Sigmoid colon (tissue), 7 donors: Measurements from ENCODE around the gene URGCP. TPM values are rescaled to one million over a fixed set of nuclear protein-coding genes. Genes with fewer than 3 reads are reported as not detected.

Experiments used
- DNase-seq: peaks from one replicate; pipeline ENCODE4 v3.0.0-alpha.2; 2019
- H3K27ac ChIP-seq, 4 donors: fragments of 200-600 bp; sonication (generic); one replicate each; pipeline ENCODE4 v1.5.1; 2016 to 2019; ENCODE audit warnings: mild to moderate bottlenecking in 1 of 4
- H3K27me3 ChIP-seq, 3 donors: fragments of 200-600 bp; sonication (generic); one replicate each; pipeline ENCODE4 v1.5.1; 2019; ENCODE audit warnings: mild to moderate bottlenecking in 1 of 3
- H3K36me3 ChIP-seq, 4 donors: fragments of 200-600 bp; sonication (generic); one replicate each; pipeline ENCODE4 v1.5.1; 2016 to 2019
- H3K4me1 ChIP-seq, 4 donors: fragments of 200-600 bp; sonication (generic); one replicate each; pipeline ENCODE4 v1.5.1; 2017 to 2019
- H3K4me3 ChIP-seq, 4 donors: fragments of 200-600 bp; sonication (generic); one replicate each; pipeline ENCODE4 v1.5.1; 2017 to 2019; ENCODE audit warnings: mild to moderate bottlenecking in 2 of 4, moderate library complexity in 1 of 4
- H3K9me3 ChIP-seq, 4 donors: fragments of 200-600 bp in 3 of 4; sonication (generic) in 3 of 4; one replicate each; pipeline versions ENCODE4 v1.5.1 to v1.6.1; 2013 to 2019
- EP300 ChIP-seq, 4 donors: sonication (generic); formaldehyde crosslinking; IDR thresholded peaks; one replicate each; pipeline ENCODE4 v1.6.1; 2017; ENCODE audit warnings: antibody characterized with exemption in 4 of 4
- POLR2A ChIP-seq, 2 donors: fragments of 450-650 bp; IDR thresholded peaks; one replicate each; pipeline ENCODE4 v1.6.1; 2016; ENCODE audit warnings: antibody characterized with exemption in 2 of 2, mild to moderate bottlenecking in 2 of 2, moderate library complexity in 2 of 2
- POLR2AphosphoS5 ChIP-seq, 4 donors: sonication (generic); formaldehyde crosslinking; IDR thresholded peaks; one replicate each; pipeline ENCODE4 v1.6.1; 2017; ENCODE audit warnings: antibody characterized with exemption in 4 of 4
- WGBS, 2 donors: extraction: QIAGEN DNeasy Blood & Tissue Kit; methylation state at CpG; one replicate each; pipeline ENCODE4 v1.1.7; 2013; 5-methylcytosine and 5-hydroxymethylcytosine counted together
- intact Hi-C: fragments of 100-400 bp; cut with DNase I; formaldehyde crosslinking; loops from one replicate; pipeline ENCODE4 v1.15.1; 2023
- polyA plus RNA-seq, 3 donors: library from polyadenylated mRNA; stranded (reverse); fragments of 200-250 nt; gene quantifications; one replicate each; pipeline ENCODE4 v1.2.3, GENCODE V29; 2013
- total RNA-seq, 4 donors: library from RNA; depleted of rRNA; stranded (reverse); fragments of >200 nt; gene quantifications; one replicate each; pipeline ENCODE4 v1.1.0, GENCODE V29; 2016
- TF ChIP-seq, protein P1 (sequence below), 4 experiments: fragments of 450-650 bp in 3 of 4; fragments of 200-600 bp in 1 of 4; IDR thresholded peaks; one replicate each; pipeline ENCODE4 v1.5.1; 2016 to 2019; ENCODE audit warnings: antibody characterized with exemption in 4 of 4, mild to moderate bottlenecking in 3 of 4, moderate library complexity in 2 of 4
- donor health status: healthy with polysubstance abuse.
- donor health status: Bipolar disorder and iron deficiency.
- donor health status: healthy.

The URGCP gene
- total and polyA plus RNA-seq, 7 donors = 18.0 to 32.7 (median 21.5) TPM

DNA sequence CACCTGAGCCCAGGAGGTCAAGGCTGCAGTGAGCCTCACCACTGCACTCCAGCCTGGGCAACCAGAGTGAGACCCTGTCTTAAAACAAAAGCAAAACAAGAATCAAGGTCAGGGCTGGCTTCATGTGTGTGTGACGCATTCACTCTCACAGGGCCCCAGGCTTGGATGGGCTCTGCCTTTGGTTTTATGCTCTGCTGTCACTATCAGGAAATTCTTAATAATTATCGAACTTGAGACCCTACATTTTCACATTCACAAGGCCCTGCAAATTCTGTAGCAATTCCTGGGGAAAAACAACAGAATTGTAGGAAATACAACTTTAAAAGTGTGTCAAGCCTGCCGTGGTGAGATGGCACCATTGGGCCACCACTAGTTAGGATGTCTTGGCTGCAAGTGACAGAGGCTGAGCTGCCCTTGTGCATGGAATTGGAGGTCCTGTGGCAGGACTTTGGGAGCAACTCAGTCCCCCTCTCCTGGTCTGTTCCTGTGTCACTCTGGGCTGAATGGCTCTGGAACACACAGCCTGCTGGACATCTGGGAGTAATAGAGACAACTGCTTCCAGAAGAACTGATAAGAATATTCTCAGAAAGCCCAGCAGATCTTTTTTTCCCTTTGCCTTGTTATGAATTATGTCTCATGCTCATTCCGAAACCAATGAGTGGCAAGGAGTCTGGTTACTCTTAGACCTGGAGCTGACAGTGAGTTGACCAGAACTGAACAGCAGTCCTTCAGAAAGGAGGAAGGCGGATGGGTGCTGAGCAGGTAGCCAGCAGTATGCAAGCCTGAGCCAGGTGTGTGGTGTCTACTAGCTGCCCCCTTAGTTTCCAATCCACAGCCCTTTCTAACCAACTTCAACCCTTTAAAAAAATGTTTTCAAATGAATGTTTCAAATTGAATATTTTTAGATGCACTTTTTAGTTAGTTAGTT, 23.4 kb upstream of the URGCP start:
- peaks cover 0 to 18% (median 12%) of the 10 kb centered on the region in 4 donors for H3K4me1 ChIP-seq
- no peaks in the 10 kb centered on the region for H3K27me3 ChIP-seq
- no peaks in the 10 kb centered on the region for H3K9me3 ChIP-seq
- intact Hi-C loops = loop anchor here (5.0 kb wide), 1 partner anchor 193 kb away; the partner anchor contains the start of gene POLD2
- 95 to 96% methylated on average over 5 of the region's 5 CpGs for WGBS, 2 donors
- no peak for TF ChIP-seq POLR2A (IDR thresholded peaks at IDR 0.05)
- TF ChIP-seq, protein P1, sequence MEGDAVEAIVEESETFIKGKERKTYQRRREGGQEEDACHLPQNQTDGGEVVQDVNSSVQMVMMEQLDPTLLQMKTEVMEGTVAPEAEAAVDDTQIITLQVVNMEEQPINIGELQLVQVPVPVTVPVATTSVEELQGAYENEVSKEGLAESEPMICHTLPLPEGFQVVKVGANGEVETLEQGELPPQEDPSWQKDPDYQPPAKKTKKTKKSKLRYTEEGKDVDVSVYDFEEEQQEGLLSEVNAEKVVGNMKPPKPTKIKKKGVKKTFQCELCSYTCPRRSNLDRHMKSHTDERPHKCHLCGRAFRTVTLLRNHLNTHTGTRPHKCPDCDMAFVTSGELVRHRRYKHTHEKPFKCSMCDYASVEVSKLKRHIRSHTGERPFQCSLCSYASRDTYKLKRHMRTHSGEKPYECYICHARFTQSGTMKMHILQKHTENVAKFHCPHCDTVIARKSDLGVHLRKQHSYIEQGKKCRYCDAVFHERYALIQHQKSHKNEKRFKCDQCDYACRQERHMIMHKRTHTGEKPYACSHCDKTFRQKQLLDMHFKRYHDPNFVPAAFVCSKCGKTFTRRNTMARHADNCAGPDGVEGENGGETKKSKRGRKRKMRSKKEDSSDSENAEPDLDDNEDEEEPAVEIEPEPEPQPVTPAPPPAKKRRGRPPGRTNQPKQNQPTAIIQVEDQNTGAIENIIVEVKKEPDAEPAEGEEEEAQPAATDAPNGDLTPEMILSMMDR (IDR thresholded peaks at IDR 0.05) = no peak
- no peak for TF ChIP-seq EP300 (IDR thresholded peaks at IDR 0.05)
- TF ChIP-seq POLR2AphosphoS5 (IDR thresholded peaks at IDR 0.05) = no peak
- no peaks in the 10 kb centered on the region for H3K36me3 ChIP-seq
- H3K27ac ChIP-seq = no peak overlapping the region
- H3K4me3 ChIP-seq = no peak overlapping the region
- peak; percentile 8 for DNase-seq

DNA sequence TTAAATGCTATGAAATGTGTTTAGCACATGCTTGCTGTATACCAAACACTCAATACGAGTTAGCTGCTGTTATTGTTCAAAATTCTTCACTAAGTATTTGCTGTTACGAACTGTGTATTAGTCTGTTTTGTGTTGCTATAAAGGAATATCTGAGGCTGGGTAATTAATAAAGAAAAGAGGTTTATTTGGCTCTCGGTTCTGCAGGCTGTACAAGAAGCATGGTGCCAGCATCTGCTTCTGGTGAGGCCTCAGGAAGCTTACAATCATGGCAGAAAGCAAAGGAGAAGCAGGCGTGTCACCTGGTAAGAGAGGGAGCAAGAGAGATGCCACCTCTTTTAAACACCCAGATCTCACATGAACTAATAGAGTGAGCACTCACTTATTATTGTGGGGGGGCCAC, 21.4 kb upstream of the URGCP start:
- H3K9me3 ChIP-seq = no peaks in the 10 kb centered on the region
- TF ChIP-seq POLR2AphosphoS5 (IDR thresholded peaks at IDR 0.05) (no peak), EP300 (IDR thresholded peaks at IDR 0.05) (no peak), POLR2A (IDR thresholded peaks at IDR 0.05) (no peak)
- TF ChIP-seq, protein P1 (IDR thresholded peaks at IDR 0.05) = no peak
- intact Hi-C loops = loop anchor here (5.0 kb wide), 1 partner anchor 194 kb away; the partner anchor contains the start of gene POLD2
- DNase-seq = no peak
- no peaks in the 10 kb centered on the region for H3K36me3 ChIP-seq
- 94 to 95% methylated on average over 4 of the region's 4 CpGs for WGBS, 2 donors
- no peak overlapping the region for H3K4me3 ChIP-seq
- no peaks in the 10 kb centered on the region for H3K27me3 ChIP-seq
- H3K4me1 ChIP-seq = peaks cover 0 to 19% (median 12%) of the 10 kb centered on the region in 4 donors
- H3K27ac ChIP-seq = no peak overlapping the region

DNA sequence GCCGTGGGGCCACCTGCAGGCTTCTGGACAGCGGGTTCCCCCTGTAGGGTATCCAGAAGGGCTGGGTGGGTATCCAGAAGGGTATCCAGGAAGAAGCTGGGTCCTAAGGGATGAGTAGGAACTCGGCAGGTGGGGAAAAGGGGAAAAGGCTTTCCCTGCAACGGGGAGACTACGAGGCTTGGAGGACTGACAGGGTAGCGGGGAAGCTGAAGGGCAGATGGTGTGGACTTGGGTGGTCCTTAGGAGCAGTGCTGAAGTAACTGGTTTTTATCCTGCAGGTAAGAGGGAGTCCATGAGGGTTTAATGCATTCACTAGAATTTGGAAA, 20.4 kb upstream of the URGCP start:
- Histone ChIP-seq H3K9me3 (no peaks in the 10 kb centered on the region), H3K4me3 (peak overlapping the region; percentile 49 to 66 (median 64)), H3K4me1 (peaks cover 0 to 19% (median 12%) of the 10 kb centered on the region in 4 donors), H3K27me3 (no peaks in the 10 kb centered on the region), H3K36me3 (no peaks in the 10 kb centered on the region), H3K27ac (peak overlapping the region; percentile 86 to 95 (median 92))
- TF ChIP-seq EP300 (IDR thresholded peaks at IDR 0.05) (no peak), POLR2AphosphoS5 (IDR thresholded peaks at IDR 0.05) (no peak), POLR2A (IDR thresholded peaks at IDR 0.05) (no peak)
- TF ChIP-seq, protein P1 (IDR thresholded peaks at IDR 0.05) = peak in 1 of 4 experiments; percentile 23
- 2% methylated on average over 6 of the region's 6 CpGs for WGBS, 2 donors
- intact Hi-C loops = loop anchor here (1.0 to 5.0 kb wide), 2 partner anchors 57 to 196 kb away; partner anchors contain the start of genes MRPS24 and POLD2
- no peak for DNase-seq

DNA sequence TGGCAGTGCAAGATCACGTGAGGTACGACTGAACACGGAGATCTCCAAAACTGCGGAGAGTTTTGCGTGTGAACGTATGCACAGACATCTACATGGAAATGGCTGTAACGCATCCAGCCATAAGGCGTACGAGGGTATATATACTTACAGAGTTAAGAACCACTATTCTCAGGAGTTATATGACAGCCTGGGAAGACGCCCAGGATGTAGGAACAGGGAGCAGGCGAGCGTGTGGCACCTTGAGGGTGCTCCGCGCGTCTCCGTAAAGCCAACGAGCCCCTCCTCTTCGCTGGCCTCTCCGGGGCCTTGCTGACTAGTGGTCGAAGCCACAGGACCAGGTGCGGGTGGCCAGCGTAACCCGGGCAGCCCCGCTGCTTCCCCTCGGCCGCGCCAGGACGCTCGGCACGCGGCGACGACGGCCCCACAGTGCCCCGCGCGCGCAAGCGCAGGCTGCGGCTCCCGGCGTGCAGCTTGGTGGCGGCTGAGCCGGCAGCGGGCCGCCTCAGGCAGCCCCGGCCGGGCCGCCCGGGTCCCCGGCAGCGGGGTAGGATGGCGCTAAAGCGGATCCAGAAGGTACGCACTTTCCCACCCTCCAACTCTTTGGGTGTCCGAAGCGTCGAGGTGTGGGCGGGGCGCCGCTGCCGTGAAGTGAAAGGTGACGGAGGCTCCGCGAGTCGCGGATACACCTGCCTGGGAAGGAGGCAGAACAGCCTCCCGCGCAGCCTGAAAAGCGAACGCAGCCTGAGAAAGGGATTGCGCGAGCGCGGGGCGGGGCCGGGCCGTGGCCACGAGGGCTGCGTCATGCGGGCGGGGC, 19.8 kb upstream of the URGCP start, which contains the start of gene UBE2D4:
Gene UBE2D4 (plus strand): TSS at position 453 of the 814 bp plus-strand sequence. CDS start 97 bp downstream, at position 550.
- peaks cover 0 to 19% (median 12%) of the 10 kb centered on the region in 4 donors for H3K4me1 ChIP-seq
- TF ChIP-seq POLR2A (IDR thresholded peaks at IDR 0.05) (peak; percentile 95 to 96), POLR2AphosphoS5 (IDR thresholded peaks at IDR 0.05) (peak; percentile 98 to 99 (median 99)), EP300 (IDR thresholded peaks at IDR 0.05) (no peak)
- TF ChIP-seq, protein P1 (IDR thresholded peaks at IDR 0.05) = no peak
- intact Hi-C loops = loop anchor here (1.0 to 5.0 kb wide), 2 partner anchors 57 to 196 kb away; partner anchors contain the start of genes MRPS24 and POLD2
- no peaks in the 10 kb centered on the region for H3K9me3 ChIP-seq
- H3K36me3 ChIP-seq = no peaks in the 10 kb centered on the region
- 0% methylated on average over 82 of the region's 82 CpGs for WGBS, 2 donors
- peak; percentile 93 for DNase-seq
- H3K27me3 ChIP-seq = no peaks in the 10 kb centered on the region
- H3K4me3 ChIP-seq = peak within 1 kb of the TSS; percentile 49 to 66 (median 64)
- H3K27ac ChIP-seq = peak within 1 kb of the TSS; percentile 86 to 95 (median 92)
